Lower leg skin (tissue), 4 donors: ENCODE results near the gene PDK4. TPM values are rescaled to one million over a fixed set of nuclear protein-coding genes. Genes with fewer than 3 reads are reported as not detected.

Source experiments
- DNase-seq, 2 donors: peaks; one replicate each; pipeline ENCODE4 v3.0.0-alpha.2; 2019; ENCODE audit warnings: low spot score in 2 of 2
- H3K4me3 ChIP-seq: fragments of 200-600 bp; sonication (generic); 2 replicates; pipeline ENCODE4 v1.5.1; 2017; ENCODE audit warnings: mild to moderate bottlenecking, low read depth; ENCODE audit not compliant: poor library complexity, severe bottlenecking
- POLR2A ChIP-seq, 2 donors: fragments of 450-650 bp; IDR thresholded peaks; one replicate each; pipeline ENCODE4 v1.6.1; 2016 to 2017; ENCODE audit warnings: antibody characterized with exemption in 2 of 2, mild to moderate bottlenecking in 1 of 2, moderate library complexity in 1 of 2
- WGBS, 2 donors: methylation state at CpG; one replicate each; pipeline ENCODE4 v1.1.5; 2018; 5-methylcytosine and 5-hydroxymethylcytosine counted together
- intact Hi-C: fragments of 100-400 bp; cut with DNase I; formaldehyde crosslinking; loops from one replicate; pipeline ENCODE4 v1.15.0; 2023; ENCODE audit warnings: low total_unique reads
- total RNA-seq, 4 donors: library from RNA; depleted of rRNA; stranded (reverse); fragments of >200 nt; gene quantifications; one replicate each; pipeline ENCODE4 v1.1.0, GENCODE V29; 2016
- TF ChIP-seq, protein P1 (sequence below), 3 donors: fragments of 450-650 bp; IDR thresholded peaks; one replicate each; pipeline ENCODE4 v1.5.1; 2016; ENCODE audit warnings: antibody characterized with exemption in 3 of 3, mild to moderate bottlenecking in 3 of 3, moderate library complexity in 2 of 3

PDK4 gene
- total RNA-seq, 4 donors from 2014 or later = 64.3 to 1,085 (median 625) TPM

DNA sequence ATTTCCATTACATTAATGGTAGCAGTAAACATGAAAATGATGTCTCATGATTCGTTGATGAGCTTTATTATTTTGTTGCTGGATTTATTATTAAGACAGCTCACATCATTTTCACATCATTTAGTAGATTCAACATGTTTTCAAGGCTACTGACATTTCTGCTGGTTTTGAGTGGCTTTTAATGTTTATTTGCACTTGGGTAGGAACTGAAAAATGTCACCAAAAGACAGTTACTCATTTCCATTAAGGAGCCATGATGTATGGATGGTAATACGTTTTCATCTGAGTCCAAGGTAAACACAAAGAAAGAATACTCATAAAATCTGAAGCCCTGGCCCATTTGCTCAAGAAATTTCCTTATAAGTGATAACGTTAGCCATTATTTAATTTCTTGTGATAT lies 14.8 kb downstream of the PDK4 start:
- intact Hi-C loops = no loop called here
- no peak for TF ChIP-seq POLR2A (IDR thresholded peaks at IDR 0.05)
- TF ChIP-seq, protein P1, sequence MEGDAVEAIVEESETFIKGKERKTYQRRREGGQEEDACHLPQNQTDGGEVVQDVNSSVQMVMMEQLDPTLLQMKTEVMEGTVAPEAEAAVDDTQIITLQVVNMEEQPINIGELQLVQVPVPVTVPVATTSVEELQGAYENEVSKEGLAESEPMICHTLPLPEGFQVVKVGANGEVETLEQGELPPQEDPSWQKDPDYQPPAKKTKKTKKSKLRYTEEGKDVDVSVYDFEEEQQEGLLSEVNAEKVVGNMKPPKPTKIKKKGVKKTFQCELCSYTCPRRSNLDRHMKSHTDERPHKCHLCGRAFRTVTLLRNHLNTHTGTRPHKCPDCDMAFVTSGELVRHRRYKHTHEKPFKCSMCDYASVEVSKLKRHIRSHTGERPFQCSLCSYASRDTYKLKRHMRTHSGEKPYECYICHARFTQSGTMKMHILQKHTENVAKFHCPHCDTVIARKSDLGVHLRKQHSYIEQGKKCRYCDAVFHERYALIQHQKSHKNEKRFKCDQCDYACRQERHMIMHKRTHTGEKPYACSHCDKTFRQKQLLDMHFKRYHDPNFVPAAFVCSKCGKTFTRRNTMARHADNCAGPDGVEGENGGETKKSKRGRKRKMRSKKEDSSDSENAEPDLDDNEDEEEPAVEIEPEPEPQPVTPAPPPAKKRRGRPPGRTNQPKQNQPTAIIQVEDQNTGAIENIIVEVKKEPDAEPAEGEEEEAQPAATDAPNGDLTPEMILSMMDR (IDR thresholded peaks at IDR 0.05) = no peak
- WGBS, 2 donors = 67 to 79% methylated on average over 3 of the region's 3 CpGs
- DNase-seq = no peak
- no peak overlapping the region for H3K4me3 ChIP-seq

DNA sequence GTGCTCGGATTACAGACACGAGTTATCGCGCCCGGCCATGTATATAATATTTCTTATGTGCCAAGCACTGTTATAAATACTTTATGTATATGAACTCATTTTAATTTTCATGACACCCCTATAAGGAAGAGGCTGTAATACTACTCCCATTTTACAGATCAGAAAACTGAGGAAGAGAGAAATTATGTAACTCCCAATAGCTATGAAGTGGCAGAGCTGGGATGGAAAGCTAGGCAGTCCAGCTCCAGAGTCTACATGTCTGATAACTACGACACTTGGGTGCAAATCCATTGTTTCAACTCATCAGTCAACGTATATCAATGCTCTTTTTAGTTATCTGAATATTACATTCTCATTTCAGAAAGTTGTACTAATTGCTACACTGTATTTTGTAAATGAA lies 17.0 kb downstream of the PDK4 start:
- DNase-seq = no peak
- 85 to 90% methylated on average over 7 of the region's 7 CpGs for WGBS, 2 donors

DNA sequence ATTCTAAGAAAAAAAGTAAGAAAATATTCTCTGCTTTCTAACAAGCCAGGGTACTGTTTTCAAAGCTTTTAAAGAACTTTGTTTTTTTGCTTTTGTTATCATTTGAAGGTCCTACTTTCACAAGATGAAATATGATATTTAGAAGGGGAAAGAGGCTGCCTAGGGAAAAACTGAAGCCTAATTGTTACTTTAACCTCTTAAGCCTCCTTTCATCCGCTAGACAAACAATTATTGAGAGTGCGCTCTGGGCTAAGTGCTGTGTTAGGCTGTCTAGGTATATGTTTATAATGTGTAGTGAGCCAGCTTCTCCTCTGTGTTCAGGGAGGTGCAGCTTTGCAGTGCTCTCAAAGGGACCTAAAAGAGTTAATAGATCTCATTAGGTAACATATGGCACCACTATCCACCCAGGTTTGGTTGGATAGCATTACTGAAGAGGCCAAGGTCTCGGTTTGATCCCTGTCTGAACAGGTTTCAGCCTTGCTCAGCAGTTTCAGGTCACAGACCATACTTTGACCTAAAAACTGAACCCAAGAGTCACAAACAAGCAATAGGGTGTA lies 17.9 kb downstream of the PDK4 start:
- WGBS, 2 donors = 52 to 64% methylated on average over 3 of the region's 3 CpGs
- intact Hi-C loops = no loop called here
- no peak overlapping the region for H3K4me3 ChIP-seq
- DNase-seq = no peak
- no peak for TF ChIP-seq POLR2A (IDR thresholded peaks at IDR 0.05)
- TF ChIP-seq, protein P1 (IDR thresholded peaks at IDR 0.05) = no peak

More for the DNA sequence above, 17.0 kb downstream of the PDK4 start:
- intact Hi-C loops = no loop called here
- no peak overlapping the region for H3K4me3 ChIP-seq
- TF ChIP-seq POLR2A (IDR thresholded peaks at IDR 0.05) = no peak
- TF ChIP-seq, protein P1 (IDR thresholded peaks at IDR 0.05) = no peak

DNA sequence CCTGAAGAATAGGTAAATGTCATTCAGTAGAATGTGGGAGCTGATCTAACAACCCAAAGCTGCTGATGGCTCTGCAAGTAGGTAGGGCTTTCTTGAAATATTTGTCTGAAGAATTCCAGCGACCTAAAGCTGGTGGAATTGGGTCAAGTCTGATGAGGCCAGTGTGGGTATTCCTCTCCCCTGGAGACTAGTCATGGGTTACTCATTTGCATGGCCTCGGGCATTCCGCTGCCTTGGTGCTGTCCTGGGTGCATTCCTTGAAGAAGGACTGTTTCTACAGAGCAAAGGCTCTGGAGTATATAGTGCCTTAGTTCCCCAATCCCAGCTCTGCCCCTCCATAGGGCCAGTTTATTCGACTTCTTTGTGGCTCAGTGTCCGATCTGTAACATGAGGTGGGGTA lies 19.2 kb downstream of the PDK4 start:
- H3K4me3 ChIP-seq = no peak overlapping the region
- intact Hi-C loops = no loop called here
- DNase-seq = no peak
- TF ChIP-seq POLR2A (IDR thresholded peaks at IDR 0.05) = no peak
- TF ChIP-seq, protein P1 (IDR thresholded peaks at IDR 0.05) = no peak
- 67 to 81% methylated on average over 5 of the region's 5 CpGs for WGBS, 2 donors

DNA sequence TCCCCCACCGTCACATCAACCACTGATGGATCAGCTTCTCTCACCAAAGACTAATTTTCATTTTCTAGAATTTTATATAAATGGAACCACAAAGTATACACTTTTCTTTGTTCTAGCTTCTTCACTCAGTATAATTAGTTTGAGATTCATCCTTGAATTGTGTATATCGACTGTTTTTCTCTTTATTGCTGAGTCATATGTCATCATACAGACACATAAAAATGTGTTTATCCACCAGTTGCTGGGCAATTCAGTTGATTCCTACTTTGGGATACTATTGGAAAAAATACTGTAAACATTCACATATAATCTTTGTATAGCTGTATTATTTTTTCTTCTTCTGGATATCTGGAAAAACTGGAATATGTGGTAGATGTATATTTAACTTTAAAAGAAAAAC lies 26.6 kb downstream of the PDK4 start:
- no peak for DNase-seq
- TF ChIP-seq, protein P1 (IDR thresholded peaks at IDR 0.05) = no peak
- no peak for TF ChIP-seq POLR2A (IDR thresholded peaks at IDR 0.05)
- WGBS, 2 donors = 68 to 83% methylated on average over 2 of the region's 2 CpGs
- intact Hi-C loops = no loop called here
- H3K4me3 ChIP-seq = no peak overlapping the region

DNA sequence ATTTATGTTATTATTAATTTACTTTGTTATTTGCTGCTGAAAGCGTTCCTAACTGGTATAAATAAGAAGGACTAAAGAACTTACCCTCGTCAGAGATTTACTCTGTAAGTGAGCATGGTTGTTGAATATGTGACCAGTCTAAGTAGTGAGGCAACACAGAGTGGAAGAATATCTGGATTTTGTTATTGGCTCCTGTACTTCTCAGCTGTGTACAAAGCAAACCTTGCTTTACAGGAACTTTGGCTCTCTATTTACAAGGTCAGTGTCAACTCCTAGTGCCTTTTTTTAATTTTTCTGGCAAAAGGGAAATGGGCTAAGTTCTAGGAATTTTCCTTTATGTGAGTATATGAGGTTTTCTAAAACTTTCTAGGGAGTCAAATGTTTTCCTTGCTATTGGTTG lies 35.6 kb downstream of the PDK4 start:
- intact Hi-C loops = no loop called here
- DNase-seq = no peak
- no peak for TF ChIP-seq POLR2A (IDR thresholded peaks at IDR 0.05)
- TF ChIP-seq, protein P1 (IDR thresholded peaks at IDR 0.05) = no peak
- 82 to 91% methylated on average over 2 of the region's 2 CpGs for WGBS, 2 donors
- no peak overlapping the region for H3K4me3 ChIP-seq
